GM21447 (cell line): ENCODE results near the gene CXXC1.
"Not testable (repeated sequence)": the region's sequence is repeated elsewhere in the genome, so short reads cannot be mapped to it uniquely, and the experiment has no call there.

Source experiments
- ATAC-seq: cut with Tn5 transposase; IDR thresholded peaks from one replicate; pipeline ENCODE4 v1.9.1; 2021; ENCODE audit not compliant: unreplicated experiment

CXXC1 gene

DNA sequence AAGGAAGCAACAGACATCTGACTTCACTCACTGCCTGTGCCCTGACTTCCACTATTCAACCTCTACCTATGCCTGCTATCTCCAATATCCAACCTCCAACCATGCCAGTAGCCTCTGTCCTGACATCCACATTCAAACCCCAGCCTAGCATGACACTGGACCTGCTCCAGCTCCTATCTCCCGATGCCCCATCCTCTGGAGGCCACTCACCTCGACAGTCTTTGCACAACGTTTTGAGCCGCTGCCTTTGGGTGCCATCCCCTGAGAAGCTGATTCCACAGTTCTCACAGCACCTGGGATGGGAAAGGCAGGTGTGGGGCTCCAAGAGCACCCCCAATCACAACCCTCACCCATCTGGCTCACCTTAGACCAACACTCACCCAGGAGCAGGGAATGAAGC is 11.0 kb downstream of the CXXC1 start:
- no peak for ATAC-seq

DNA sequence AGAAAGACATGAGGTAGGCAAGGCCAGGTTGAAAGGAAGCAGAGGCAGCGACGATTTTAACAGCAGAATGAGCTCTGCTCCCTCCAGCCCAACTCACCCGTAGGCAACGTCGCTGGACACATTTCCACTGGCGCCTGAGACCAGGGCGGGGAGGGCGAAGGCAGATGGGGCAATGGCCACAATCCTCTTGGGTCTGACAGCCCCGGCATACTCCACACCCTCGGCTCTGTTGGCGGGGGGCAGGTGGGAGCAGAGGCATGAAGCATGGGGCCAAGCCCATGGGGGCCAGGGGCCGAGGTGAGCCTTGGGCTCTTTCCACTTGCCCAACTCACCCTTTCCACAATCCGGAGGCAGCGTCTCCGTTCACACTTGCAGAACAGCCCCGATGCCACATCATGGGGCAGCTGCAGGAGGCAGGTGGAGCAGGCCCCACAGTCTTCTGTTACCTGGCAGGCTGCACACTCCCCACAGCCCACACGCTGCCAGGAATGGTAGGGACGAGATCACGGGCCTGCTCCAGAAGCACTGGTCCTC is 11.9 kb downstream of the CXXC1 start:
- ATAC-seq = no peak

DNA sequence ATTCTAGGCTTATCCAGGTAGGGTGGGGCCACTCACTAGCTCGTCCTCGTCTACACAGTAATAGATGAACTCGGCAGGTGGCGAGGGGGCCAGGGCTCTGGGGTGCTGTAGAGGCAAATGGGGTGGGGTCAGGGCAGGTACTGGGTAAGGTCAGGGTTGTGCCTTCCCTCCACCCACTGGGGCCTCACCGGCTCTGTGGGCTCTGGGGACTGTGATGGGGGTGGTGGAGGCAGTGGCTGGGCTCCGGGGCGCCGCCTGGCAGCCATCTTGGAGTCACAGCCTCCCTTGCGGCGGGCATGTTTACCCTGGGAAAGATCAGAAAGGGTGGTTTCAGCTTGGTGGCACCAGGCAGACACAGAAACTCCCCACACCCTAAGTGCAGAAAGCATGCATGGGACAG is 12.6 kb downstream of the CXXC1 start:
- ATAC-seq = no peak

DNA sequence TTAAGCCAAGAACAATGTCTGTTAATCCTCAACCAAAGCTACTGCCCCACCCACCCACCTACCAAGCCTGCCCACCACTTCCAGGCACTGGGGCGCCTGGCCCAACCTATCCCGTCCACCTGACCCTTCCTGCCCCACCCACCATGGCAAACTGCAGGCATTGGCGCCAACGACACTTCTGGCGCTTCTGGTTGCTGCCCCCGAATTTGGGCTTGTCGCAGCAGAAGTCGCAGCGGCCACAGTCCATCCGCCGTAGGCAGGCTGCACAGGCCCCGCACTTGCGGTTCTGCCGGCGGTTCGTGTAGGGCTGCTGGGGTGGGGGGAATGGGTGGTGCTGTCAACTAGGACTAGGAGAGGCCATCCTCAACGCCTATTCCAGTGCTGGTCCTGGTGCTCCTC is 13.4 kb downstream of the CXXC1 start:
- ATAC-seq = no peak

DNA sequence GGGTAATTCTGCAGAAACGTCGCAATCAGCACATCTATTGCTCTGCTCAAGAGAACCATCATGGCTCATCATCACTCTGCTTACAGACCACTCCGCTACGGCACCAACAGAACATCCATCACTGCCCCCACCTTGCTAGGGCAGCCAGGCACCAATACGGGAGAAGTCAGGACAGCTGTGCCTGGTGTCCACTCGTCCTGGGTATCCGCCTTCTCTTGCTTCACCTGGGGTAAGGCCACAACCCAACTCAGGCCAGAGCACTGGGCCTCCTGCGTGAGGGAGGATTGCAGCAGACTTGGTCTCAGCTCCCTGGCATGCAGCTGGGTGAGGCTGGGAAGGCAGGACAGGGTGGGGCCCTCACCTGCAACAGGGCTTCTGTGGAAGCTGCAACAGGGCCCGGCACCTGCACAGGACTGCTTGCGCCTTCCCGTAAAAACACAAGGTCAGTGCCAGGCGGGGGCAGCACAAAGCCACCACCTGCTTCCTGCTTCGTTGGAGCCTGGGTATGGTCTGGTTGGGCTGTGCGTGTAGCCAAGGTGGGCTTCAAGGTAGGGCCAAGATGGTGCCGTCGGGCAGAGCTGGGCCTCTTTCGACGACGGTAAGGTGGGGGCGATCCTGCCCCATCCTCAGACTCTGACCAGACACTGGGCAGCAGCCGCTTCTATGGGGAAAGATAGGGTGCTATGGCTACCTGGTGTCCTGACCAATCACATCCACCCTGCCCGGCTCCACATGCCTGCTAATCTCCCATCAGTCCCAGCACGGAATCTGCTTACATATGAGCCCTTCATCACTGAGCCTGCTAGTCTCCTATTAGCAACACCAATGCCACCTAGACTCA is 14.1 kb downstream of the CXXC1 start:
- no peak for ATAC-seq

DNA sequence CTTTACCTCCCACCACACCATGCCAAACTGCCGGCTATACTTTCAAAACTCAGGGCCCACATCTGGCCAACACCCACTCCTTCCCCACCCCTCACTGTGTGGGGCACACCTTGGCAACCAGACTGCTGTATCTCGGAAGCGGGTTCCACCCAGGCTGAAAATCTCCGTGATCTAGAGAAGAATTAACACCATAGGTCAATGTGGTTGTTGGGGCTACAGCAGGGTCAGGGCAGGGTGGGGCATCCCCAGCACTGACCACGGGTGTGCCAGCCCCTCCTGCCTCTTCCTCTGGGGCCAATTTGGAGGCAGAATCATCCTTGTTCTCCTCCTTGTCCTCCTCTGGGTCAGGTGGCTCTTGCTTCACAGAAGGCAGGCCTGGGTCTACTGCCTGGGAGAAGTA is 14.9 kb downstream of the CXXC1 start:
- no peak for ATAC-seq

DNA sequence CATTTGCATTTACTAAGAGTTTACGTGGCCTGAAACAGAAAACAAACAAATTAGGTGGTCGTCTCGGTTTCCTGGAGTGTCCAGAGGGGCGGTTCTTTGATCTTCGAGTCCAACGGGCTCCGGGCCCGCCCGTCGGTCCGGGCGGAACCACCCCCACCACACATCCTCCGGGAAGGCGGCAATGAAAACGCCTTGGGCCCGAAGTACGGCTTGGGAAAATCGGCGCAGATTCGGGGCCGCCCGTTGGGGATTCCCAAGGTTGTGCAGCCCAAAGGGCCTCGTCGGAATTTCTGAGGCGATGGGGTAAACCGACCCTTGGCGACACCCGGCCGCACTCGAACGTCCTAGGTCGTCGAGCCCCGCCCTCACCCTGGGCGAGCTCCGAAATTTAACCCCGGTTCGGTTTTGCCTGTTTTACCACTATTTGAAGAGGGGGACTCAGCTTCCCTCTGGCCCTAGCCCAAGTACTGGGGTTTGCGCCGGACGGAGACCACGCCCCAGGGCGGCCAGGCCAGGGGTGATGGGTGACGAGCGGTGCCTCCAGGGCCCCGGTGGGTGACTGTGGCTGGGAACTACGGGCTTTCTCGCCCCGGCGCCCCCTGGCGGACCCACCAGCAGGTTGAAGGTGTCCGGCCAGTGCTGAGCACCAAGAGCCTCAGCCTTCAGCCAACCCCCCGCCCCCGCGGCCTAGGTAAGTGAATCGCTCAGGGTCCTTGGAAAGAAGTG is 19.3 kb downstream of the CXXC1 start:
- ATAC-seq = peak; percentile 66

DNA sequence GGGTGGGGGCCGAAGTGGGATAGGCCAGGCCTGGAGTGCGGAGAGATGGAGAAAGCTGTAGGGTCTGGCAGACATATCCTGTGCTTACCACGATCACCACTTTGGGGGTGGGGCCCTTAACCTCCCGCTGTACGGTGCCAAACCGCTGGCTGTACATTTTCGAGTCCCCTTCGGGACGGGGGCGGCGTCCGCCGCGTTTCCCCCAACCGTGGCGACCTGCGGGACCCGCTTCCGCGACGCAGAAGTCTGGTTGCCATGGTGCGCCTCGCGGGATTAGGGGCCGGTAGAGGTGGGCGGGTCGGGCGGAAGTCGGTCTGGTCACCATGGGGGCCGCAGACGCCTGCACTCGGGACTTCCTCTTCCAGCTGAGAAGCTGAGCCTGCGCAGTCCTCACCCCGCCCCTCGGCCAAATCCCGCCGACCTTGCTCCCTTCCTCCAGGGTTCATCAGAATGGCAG is 21.2 kb downstream of the CXXC1 start, which contains the start of gene CFAP53:
CFAP53 (minus strand) TSS at position 248 of the 457 bp plus-strand sequence; CDS start at position 157, 91 bp downstream.
- ATAC-seq = peak; percentile 75

DNA sequence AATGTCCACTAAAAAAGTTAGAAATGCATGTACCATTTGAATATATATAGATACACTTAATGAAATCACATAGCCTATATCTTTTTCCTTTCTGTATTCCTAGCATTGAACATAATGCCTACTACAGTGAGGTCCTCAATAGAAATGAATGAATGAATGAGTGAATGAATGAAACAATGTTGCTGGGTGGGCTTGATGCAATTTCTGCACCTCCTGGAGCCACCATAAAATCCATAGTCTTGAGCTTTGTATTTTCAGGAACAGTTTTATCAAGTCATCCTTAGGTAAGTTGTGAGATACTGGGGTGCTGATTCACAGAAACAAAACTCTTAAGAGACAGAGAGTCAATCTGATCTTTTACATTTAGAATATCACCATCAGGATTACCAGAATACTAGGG is 24.5 kb downstream of the CXXC1 start:
- ATAC-seq = no peak

DNA sequence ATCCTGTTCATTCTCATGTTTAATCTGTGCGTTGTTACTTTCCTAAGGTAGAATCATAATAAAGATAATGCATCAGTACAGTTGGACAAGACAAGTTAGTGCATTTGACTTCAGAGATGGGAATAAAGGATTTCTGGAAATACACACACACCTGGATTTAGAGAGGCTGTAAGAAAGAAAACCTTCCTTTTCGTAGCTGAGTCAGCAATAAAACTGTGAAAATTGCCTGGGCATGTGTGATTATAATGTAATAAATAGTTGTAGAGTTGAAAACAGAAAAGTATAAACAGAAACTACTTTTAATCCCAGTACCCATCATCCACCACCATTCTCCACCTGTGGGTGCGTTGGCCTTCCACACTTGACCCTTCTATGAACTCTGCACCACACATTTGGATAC is 36.6 kb downstream of the CXXC1 start:
- no peak for ATAC-seq

DNA sequence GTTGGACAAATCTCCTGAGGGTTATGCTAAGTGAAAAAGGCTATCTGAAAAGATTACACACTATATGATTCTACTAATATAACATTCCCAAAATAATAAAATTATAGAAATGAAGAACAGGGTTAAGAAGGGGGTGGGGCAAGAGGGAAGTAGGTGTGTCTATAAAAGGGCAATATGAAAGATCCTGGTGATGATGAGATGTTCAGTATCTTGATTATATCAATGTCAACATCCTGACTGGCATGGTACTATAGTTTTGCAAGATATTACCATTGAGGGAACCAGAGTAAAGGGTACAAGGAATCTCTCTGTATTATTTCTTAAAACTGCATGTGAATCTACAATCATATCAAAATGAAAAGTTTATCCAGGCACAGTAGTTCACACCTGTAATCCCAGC is 37.9 kb downstream of the CXXC1 start:
- no peak for ATAC-seq

DNA sequence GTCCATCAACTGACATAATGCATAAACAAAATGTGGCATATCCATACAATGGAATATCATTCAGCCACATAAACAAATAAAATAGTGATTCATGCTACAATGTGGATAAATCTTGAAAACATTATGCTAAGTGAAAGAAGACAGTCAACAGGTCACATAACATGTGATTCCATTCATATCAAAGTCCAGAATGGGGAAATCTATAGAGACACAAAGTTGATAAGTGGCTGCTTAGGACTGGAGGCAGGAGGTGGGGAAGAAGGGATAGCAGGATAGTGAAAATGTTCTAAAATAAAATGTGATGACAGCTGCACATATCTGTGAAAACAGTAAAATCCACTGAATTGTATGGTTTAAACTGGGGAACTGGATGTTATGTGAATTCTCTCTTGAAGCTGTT is 39.9 kb downstream of the CXXC1 start:
- no peak for ATAC-seq

DNA sequence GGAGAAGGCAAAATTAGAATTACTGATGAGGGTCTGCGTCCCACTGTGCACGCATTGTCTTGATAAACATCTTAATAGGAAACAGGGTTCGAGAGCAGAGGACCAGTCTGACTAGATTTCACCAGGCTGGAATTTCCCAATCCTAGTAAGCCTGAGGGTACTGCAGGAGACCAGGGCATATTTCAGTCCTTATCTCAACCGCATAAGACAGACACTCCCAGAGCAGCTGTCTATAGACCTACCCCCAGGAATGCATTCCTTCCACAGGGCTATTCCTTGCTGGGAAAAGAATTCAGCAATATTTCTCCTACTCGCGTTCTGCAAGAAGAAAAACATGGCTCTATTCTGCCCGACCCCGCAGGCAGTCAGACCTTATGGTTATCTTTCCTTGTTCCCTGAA is 45.7 kb downstream of the CXXC1 start:
- ATAC-seq = not testable (repeated sequence)

DNA sequence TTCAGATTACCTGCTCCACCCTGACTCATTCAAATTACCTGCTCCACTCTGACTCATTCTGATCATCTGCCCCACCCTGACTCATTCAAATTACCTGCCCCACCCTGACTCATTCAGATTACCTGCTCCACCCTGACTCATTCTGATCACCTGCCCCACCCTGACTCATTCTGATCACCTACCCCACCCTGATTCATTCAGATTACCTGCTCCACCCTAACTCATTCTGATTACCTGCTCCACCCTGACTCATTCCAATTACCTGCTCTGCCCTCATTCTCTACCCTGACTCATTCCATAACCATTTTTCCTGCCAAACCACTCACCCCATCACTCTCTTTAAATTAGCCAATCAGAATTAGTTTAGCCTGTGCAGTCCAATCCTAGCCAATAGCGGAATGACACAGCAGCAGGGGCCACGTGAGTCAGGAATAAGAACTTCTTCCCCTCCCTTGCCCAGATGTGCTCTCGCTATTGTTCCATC is 47.4 kb downstream of the CXXC1 start:
- no peak for ATAC-seq

DNA sequence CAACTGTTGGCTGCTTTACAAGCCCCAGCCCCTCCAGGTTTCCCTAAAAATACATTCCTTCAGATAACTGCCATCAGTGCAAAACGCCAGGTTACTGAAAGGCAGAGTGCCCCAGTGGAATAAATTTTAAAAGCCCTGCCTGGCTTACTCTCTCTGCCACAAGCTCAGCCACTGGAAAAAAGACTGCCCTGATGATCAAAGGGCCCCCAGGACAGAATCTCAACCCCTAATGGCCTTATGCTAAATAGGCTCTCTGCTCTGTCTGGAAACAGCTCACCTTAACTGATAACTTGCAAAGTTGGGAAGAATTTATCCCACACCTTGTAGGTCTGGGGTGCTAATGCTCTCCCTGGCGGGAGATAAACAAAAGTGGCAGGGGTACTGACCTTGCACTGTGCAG is 55.1 kb downstream of the CXXC1 start:
- ATAC-seq = no peak
